GM21360 (cell line): ENCODE measurements around the gene MACROD2.

Experiments used
- ATAC-seq: cut with Tn5 transposase; IDR thresholded peaks from one replicate; pipeline ENCODE4 v1.9.1; 2021; ENCODE audit warnings: mild to moderate bottlenecking, moderate library complexity; ENCODE audit not compliant: unreplicated experiment

The MACROD2 gene

DNA sequence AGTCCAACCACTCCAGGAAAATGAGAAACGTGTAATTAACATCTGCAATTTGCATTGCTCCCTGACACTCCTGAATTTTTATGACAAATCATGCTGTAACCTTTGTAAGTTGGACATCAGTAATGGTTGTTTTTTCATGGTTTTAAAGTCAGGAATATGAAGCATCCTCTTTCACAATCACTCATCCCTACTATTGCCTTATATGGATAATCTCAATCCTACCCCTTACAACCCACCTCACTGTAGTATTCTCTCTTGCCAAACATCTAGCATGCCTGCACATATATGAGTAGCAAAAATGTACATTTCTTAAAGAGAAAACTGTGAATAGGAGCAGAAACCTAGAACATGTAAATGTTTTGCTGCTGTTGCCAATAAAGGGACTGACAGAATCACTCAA, 1848.5 kb downstream of the MACROD2 start:
- no peak for ATAC-seq

DNA sequence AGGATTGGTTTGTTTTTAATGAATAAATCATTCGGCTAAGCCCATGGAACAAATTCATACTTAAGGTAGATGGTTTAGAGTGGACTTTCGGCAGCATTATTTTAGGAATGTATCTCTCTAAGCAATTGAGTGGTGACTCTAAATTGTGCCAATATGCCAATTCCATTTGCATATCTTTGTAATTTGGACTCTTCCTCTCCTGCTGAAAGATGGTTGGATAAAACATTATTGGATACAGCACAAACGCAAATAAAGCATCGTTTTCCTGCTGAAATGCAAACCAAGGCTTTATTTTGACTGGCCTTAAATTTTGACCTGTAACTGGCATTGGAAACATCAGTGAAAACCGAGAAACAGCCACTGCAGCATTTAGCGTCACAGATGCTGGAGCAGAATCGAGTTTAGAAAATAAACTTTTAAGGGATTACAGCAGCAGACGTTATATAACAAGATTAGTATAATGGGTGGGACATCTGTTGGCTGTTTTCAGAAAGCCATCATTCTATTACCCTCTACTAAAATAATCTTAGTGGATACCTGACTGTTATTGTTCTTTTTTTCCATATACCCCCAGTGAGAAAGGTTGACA, 1852.0 kb downstream of the MACROD2 start:
- ATAC-seq = no peak

DNA sequence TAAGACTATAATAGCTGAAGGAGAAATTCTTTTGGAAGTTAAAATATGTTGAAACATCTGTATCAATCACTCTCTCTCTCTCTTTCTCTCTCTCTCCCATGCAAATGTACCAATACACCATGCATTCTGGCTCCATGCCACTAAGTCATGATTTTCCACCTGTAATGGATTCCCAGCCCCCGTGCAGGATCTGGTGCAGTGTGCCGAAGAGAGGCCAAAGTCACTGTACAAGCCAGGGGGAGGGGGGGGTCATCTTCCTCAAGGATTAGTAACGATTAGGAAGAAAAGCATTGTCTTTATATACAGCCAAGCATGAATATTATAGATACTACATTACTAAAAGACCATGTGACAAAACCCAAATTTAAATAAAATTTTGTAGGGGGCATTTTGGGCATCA, 1852.8 kb downstream of the MACROD2 start:
- ATAC-seq = no peak

DNA sequence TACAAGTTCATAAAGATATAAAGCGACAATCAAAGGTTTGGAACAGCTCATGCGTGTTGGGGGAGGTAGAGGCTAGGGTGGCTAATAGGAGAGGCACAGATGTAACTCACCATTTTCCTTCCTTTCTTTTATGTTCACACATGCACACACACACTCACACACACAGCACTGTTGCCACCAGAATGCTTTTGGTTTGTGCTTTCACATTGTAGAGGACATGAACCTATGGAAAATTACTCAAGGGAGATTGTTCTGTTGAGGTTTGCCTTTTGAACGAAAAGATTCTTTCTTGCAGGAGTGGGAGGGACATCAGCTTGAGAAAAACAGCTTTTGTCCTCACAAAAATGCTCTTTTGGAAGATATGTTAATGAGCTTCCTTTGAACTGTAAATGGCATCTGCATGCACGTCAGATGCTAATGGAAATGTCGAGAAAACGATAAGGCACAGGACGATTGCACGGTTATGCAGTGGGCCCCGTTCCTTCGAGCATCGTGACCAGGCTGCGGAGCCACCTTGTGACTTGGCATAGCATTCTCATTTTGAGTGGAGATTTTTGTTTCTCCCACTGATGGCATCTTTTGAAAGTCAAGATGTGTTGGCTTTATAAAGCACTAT, 1853.8 kb downstream of the MACROD2 start:
- no peak for ATAC-seq

DNA sequence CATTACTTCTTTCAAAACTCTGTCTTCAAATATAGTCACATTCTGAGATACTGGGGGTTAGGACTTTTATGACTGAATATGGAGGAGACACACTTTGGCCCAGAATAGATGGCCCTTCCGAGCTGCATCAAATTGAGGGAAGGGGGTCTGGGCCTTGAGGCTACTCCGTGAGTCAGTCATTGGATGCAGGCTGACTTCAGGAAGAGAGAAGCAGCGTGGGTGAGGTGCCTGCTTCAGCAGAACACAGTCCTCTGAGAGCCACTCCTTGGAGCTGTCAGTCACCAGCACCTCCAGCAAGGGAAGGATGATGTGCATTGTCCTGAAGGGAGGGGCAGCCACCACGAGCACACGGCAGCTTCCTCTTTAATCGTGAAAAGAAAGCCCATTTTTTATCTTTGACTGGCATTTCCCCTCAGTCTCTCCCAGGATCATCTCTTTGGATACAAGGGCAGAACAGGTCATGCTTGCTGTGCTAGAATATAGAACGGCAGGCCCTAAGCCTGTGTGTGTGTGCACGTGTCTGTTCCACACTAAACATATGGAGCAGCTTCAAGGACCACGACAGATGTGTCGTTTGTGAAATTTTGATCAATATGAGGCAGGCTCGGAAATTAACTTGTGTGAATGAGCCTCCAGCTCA, 1856.4 kb downstream of the MACROD2 start:
- ATAC-seq = no peak

DNA sequence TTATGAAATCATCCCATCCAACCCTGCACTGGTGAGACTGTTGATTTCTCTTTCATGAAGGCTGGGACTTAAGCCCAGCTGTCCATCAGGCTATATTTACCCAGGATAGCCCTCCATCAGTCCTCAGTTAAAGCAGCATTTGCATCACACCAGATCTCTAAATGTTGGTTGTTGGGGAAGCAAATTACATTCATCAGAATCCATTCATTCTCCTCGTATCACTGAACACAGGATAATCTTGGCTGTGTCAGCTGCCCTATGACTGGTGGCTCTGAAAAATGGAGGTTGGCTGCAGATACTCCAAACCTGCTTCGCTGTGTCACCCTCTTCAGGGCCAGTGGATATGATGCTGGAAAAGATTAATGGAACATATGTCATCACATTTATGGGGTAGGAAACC, 1859.6 kb downstream of the MACROD2 start:
- ATAC-seq = no peak

DNA sequence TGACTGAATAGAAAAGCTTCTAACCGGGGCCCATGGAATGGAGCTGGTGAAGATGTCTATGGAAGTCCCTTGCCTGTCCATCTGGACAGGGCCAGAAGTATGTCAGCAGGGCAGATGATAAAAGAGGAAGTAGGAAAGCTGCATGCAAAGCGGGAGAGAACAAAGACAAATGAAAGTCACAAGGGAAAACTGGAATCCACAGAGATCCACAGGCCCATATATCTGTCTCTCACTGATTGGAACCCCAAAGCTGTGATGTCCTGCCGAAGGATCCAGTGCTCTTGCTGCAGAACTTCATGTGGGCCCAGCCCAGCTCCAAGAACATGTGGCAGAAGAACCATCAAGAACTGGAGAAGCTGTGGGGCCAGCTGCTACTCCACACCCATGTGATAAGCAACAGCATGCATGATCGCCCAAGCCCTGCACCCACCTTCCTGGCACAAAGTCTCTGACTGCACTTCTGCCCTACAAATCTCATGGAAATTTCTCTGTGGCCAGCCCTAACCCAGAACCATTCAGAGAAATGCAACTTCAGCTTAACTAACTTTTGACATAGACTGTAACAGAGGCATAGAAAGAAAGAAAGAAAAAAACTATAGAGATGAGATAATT, 1862.0 kb downstream of the MACROD2 start:
- peak; percentile 70 for ATAC-seq

DNA sequence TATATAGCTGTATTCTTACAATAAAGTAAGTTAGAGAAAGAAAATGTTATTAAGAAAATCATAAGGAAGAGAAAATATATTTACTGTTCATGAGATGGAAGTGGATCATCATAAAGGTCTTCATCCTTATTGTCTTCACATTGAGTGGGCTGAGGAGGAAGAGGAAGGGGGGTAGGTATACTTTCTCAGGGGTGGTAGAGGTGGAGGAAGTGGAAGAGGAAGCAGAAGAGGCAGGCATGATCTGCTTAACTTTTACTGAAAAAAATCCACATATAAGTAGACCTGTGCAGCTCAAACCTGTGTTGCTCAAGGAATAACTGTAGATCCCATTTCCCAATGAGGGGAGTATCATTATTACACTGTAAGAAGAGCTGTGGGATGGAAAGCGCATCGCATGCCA, 1863.7 kb downstream of the MACROD2 start:
- ATAC-seq = no peak

DNA sequence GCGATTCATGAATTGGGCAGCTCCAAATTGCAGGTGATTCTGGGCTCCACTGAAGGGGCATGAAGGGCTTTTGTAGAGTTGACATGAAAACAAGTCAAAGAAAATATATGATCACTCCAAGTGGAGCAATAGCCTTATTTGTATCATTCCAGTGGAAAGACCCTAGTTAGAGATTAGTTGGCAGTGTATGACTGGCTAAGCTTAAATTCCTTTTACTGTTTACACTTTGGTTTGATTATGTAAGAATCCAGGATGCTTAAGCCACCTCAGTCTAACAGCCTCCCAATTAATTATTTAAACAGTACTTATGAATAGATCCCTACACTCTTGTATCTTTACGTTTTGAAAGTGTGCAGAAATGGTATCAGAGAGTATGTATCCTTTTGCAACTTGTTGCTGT, 1865.5 kb downstream of the MACROD2 start:
- ATAC-seq = no peak

DNA sequence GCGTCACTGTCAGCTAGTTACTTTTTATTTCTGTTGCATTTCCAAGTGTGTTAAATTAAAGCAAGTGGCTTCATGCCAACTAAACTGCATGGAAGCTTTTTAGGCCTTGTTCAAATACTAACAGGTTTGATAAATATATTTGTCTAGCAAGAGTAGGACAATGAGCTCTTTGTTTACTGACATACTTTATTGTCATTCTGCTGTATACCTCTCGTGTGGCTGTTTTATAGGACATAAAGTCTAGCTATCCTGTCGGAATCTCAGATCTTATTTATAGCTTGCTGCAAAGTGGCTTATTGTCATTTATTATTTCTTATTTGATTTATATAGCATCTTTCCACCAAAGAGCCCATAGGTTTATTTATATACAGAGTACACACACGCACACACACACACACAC, 1866.9 kb downstream of the MACROD2 start:
- no peak for ATAC-seq

DNA sequence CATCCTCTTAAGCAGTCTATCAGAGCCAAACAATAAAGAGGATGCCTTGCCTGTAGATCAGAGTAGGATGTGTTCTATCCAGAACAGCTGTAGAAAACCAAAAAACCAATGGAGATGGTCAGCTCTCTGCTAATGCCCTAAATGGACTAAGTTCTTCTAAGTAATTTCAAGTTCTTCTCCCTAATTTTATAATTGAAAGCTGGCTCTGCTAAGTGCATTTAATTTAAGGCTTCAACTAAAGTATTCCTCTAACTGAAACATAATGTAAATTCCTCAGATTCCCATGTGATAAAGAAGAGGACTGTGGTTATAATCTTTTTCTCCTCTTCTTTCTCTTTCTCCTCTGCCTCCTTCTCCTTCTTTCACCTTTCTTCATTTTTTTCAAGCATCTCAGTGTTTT, 1868.4 kb downstream of the MACROD2 start:
- ATAC-seq = no peak

DNA sequence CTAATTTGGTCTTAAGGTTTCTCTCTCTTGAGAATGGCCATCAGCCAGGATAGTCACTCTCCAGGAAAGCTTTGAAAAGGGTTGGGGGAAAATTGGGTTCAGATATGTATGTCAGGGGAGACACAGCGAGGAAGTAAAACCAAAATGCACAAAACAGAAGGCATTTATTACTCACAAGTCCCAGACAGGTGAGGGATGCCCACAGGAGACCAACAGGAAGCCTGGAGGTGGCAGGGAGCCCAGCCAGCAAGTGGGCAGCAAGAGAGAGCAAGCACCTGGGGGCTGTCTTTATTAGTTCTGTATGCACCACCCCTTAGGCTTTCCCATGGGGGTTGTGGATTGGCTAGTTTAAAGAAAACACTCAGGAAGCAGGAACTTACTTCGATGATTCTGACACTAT, 1870.2 kb downstream of the MACROD2 start:
- ATAC-seq = no peak

DNA sequence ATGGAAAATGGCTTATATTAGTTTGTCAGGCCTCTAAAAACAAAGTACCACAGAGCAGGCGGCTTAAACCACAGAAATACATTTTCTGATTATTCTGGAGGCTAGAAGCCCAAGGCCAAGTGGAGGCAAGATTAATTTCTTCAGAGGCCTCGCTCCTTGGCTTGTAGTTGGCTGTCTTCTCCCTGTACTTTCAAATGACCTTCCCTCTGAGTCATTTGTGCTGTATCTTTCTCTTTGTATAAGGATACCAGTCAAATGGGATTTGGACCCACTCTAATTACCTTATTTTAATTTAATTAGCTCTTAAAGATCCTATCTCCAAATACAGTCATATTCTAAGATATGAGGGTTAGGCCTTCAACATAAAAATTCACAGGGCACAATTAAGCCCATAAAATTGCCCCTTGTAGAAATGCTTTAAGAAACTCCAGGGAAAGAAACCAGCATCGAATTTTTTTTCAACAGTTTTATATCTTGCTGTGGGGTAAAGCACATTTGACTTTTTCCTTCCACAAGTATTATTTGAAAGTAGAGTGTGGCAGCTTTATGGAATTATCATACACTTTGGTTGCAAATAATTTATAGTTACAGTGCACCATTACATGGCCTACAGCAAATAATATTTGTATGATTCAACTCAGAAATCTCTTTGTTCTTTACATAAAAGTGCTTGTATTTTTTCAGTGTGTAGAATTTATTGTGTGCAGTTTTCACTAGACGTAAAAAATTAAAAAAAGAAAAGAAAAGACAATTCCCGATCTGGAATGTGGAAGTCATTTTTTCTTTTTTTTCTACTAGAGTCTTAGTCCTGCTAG, 1871.8 kb downstream of the MACROD2 start:
- ATAC-seq = no peak

DNA sequence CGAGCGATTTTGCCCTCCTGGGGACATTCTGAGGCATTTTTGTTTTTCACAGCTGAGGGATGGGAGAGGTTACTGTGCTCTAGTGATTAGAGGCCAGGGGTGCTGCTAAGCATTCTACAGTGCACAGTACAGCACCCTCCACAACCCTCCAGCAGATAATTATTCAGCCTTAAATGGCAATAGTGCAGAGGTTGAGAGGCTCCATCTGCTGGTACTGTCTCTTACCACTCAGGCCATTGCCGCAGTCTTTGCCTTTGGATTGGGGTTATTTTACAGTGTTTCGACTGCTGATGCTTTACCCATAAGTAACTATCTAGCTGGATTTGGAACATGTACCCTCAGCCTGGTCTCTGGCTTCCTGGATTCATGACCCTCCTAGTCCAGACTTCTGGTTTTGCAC, 1872.6 kb downstream of the MACROD2 start:
- no peak for ATAC-seq

DNA sequence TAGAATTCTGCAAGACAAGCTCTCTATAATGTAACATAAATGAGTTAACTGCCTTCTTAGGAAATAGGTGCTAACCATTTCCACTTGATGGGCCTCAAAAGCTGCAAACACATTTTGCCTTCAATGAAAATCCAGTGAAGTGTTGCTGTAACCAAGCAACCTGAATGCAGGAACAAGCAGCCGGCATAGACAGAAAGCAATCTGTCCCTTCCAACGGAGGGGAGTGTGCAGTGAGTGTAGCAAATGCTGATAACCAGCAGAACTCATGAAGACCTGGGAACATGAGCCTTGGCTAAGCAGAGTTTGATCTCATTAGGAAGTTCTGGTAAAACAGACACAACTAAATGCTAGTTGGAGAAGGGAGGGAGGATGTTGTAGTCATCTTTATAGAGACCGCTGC, 1880.1 kb downstream of the MACROD2 start:
- no peak for ATAC-seq

DNA sequence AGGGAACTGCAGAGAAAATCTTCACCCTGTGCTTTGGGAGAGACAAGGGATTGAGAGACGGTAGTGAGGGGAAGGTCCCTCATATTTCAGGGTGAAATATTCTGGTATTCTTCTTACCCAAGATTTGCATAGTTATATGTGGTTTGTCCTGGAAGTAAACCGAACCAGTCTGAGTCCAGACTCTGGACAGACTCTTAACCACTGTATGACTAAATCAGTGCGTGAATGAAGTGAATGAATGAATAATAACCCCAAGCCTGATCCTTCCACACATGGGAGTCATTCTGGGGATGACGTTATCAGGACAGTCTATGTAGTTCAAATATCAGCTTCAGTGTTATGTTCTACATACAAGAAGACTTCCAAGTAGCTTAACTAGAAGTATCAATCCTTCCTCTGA, 1887.2 kb downstream of the MACROD2 start:
- ATAC-seq = no peak

DNA sequence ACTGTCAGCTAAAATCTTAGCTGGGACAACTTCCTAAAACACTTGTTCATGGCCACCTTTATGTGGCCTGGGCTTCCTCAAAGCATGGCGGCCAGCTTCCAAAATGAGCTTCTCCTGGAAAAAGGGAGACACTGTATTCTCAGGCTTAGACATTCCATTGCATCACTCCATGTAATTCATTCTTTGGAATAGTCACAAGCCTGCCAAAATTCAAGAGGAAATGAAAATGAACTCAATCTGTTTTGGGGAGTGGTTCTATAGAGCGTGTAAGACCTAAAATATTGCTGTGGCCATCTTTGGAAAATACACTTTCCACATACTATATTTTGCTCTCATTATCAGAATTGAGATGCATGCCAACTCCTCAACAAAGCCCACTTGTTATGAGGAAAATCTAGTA, 1890.9 kb downstream of the MACROD2 start:
- no peak for ATAC-seq

DNA sequence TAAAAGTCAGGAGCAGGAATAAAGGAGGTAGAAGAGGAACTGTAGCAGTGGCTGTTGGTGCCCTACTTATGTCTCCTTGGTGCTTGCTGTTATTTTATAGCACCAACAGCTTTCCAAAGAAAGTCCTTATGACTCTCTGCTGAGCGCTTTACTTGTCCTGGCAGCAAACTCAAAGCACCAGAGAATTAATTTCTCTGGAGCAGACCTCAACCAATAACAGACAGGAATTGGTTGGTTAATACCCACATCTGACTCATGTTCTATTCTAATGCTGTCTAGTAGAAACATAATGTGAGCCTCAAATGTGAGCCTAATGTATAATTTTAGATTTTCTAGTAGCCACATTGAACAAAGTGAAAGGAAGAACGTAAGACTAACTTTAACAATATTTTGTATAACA, 1892.1 kb downstream of the MACROD2 start:
- ATAC-seq = no peak

DNA sequence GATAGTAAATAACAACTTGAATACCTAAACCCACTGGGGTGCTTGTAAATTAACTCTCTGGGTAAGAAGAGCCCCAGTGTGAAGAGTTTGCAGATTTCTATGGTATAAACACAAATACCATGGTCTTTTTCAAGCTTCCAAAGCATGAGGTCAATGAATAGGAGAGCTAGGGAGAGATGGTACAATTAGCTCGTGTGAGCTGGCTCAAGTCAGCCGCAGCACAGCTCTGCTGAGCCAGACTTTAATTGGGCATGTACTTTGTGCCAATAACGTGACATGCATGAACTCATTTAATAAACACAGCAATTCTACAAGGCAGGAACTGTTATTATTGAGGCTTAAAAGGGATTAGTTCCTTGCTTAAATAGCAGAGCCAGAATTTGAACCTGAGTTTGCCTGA, 1893.7 kb downstream of the MACROD2 start:
- no peak for ATAC-seq

DNA sequence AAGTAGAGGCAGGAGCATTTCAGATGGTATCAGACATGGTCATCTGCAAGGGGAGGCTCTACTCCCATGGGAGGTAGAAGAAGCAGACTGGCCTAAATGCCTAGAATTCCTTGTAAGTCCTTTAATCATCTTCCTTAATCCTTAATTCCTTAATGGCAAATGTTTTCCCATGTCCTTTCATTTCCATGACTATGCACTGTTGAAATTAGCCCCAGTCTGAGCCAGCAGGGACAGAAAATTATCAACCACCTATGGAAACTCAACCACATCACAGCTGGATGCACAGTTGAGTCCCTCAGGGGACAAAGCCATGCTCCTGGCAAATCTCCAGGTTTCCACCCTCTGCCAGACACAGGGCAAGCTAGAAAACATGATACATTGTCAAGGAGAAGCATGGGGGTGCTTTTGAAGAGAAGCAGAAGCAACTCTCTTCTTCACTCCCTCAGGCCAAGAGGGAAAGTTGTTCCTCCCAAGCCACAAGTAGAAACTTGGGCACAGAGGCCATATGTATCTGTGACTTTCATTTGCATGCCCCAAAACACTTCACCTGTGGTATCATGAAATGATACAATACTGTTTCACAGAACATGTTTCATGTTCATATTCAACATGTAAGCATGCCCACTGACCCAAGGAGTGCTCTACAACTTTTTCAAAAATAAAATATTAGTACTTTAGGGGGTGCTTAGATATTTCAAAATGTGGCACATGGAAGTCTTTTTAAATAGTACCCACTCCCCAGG, 1894.4 kb downstream of the MACROD2 start:
- ATAC-seq = no peak
